Liver (tissue), 3 donors: ENCODE measurements around the gene CD274.

Experiments used
- CTCF ChIP-seq: fragments of 150-350 bp; IDR thresholded peaks from 2 replicates; pipeline ENCODE4 v1.5.1; 2017; ENCODE audit warnings: improper control_type of control experiment, low read depth, low read length; ENCODE audit not compliant: missing input control
- EGR1 ChIP-seq, 2 donors: IDR thresholded peaks; 2 replicates each; pipeline ENCODE4 v1.6.1; 2016 to 2018; ENCODE audit warnings: antibody characterized with exemption in 2 of 2, low read depth in 2 of 2
- RAD21 ChIP-seq, 2 donors: IDR thresholded peaks; 2 replicates each; pipeline ENCODE4 v1.6.1; 2016; ENCODE audit warnings: antibody characterized with exemption in 2 of 2, mild to moderate bottlenecking in 2 of 2
- SP1 ChIP-seq: IDR thresholded peaks from 2 replicates; pipeline ENCODE4 v1.6.1; 2018; ENCODE audit warnings: antibody characterized with exemption, mild to moderate bottlenecking
- TAF1 ChIP-seq: conservative IDR thresholded peaks from 2 replicates; pipeline ENCODE4 v1.6.1; 2016; ENCODE audit warnings: antibody characterized with exemption, mild to moderate bottlenecking
- donor health status: healthy.
- donor health status: healthy.

DNA sequence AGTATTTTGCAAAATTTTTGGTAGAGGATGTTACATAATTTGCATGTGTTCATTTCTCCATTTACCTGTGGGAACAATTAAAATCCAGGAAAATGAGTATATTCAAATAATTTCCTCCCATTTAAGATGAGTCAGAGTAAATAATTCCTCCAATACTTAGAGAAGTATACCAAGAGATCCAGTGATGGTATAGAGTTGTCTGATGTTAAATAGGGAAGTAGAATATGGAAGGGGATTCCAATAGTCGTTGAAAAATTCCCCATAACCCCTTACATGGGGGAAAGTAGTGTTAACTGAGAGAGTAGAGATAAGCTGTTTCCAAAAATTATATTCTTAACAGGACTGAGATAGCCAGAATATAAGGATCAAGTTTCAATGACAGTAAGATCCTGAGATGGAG is 15.7 kb downstream of the CD274 start:
- TF ChIP-seq SP1 = no peak
- TF ChIP-seq CTCF = no peak
- TF ChIP-seq EGR1 (IDR thresholded peaks at IDR 0.05; ENCODE audit: low read depth in 2 of 2) = no peak
- TF ChIP-seq RAD21 (IDR thresholded peaks at IDR 0.05) = no peak
- no peak for TF ChIP-seq TAF1
